SIG-M5 treated with dmso at 0.1 percent for 504 hours (cell line): ENCODE data around the gene CPEB3.
A peak's percentile ranks its signal among the peaks of the same experiment; 100 is the strongest.
"Not testable (repeated sequence)": the region's sequence is repeated elsewhere in the genome, so short reads cannot be mapped to it uniquely, and the experiment has no call there.

Experiments used
- DNase-seq: peaks from one replicate; lab custom pipeline; 2025; ENCODE audit not compliant: unreplicated experiment; lab: John Stamatoyannopoulos, UW

CPEB3 gene

DNA sequence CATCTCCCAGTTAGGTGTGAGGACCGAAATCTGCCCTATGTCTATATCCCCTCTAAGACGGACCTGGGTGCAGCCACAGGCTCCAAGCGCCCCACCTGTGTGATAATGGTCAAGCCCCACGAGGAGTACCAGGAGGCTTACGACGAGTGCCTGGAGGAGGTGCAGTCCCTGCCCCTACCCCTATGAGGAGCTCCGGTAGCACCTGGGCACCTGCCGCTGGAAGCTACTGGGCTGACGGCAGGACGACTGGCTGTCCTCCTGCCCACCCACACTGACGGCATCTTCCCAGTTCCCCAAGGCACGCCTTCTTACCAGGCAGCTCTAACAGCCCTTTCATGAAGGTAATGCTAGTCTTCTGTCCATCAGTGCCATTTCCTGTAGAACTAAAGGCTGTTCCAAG, 74.3 kb downstream of the CPEB3 start:
- not testable (repeated sequence) for DNase-seq

DNA sequence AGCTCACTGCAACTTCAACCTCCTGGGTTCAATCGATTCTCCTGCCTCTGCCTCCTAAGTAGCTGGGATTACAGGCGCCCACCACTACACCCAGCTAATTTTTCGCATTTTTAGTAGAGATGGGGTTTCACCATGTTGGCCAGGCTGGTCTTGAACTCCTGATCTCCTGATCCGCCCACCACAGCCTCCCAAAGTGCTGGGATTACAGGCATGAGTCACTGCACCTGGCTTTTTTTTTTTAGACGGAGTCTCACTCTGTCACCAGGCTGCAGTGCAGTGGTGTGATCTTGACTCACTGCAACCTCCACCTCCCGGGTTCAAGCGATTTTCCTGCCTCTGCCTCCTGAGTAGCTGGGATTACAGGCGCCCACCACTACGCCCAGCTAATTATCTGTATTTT, 75.7 kb downstream of the CPEB3 start:
- not testable (repeated sequence) for DNase-seq

- no peak for DNase-seq
These were observed 77.8 kb downstream of the CPEB3 start for GRCh38 chr10:92213049-92213448.

DNA sequence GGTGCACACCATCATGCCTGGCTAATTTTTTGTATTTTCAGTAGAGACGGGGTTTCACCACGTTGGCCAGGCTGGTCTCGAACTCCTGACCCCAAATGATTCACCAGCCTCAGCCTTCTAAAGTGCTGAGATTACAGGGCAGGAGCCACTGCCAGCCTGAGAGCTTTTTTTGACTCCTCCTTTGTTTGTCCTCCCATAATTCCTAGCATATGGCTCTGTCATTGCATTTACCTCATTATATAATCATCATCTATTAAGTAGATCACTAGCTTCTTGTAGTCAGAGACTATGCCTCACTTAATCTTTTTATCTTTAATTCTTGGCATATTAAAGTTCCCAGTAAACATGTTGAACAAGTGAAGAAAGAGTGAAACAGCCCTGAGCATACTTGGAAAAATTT, 82.1 kb downstream of the CPEB3 start:
- DNase-seq = no peak

- DNase-seq = peak; percentile 15
These were observed 82.6 kb downstream of the CPEB3 start for GRCh38 chr10:92208157-92208720.

DNA sequence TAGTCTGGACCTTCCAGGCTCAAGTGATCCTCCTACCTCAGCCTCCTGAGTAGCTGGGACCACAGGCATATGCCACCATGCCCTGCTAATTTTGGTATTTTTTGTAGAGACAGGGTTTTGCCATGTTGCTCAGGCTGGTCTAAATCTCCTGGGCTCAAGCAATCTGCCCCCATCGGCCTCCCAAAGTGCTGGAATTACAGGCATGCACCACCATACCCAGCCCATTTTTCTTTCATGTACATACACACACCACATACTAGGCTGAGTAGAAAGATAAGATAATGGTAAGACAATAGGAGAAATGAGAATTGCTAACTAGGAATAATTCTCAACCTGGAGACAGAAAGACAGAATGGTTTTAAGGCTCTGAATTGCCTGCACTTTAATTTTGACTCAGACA, 83.8 kb downstream of the CPEB3 start:
- DNase-seq = no peak

DNA sequence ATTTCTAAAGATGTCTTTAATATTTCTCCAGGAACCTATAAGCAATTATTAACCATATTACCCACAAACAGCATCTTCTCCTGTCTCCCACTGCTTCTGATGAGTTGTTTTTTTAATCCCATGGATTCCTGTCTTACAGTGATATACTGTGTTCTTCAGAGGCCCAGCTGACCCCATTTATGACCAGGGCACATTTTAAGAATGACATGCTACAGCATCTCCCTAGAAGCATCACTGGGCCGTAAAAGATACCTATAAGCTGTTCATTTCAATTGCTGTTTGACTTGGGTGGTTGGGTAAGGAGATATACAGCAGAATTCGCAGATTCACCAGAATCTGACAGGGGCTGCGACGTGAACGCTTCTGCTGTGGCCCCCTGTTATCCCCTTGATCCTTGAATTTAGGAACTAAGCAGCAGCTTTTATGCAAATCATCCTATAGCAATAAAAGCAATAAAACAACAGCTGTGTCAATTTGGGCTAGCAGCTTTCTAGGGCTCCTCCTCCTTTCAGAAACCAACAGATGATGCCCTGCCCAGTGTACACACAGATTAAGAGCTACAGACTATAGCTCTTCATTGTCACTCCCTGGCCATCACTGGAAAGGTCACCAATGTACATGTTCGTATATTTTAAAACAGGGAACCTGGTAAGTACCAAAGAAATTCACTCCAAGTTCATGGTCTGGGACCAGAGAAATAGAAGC, 86.8 kb downstream of the CPEB3 start:
- no peak for DNase-seq

GRCh38 chr10:92202536-92202935, 88.3 kb downstream of the CPEB3 start:
- no peak for DNase-seq

- no peak for DNase-seq
These were observed 90.3 kb downstream of the CPEB3 start for GRCh38 chr10:92200564-92200963.

- DNase-seq = no peak
These were observed 103.8 kb downstream of the CPEB3 start for GRCh38 chr10:92187101-92187500.

- no peak for DNase-seq
These were observed 105.9 kb downstream of the CPEB3 start for GRCh38 chr10:92184977-92185376.

GRCh38 chr10:92183199-92183598, 107.7 kb downstream of the CPEB3 start:
- no peak for DNase-seq

DNA sequence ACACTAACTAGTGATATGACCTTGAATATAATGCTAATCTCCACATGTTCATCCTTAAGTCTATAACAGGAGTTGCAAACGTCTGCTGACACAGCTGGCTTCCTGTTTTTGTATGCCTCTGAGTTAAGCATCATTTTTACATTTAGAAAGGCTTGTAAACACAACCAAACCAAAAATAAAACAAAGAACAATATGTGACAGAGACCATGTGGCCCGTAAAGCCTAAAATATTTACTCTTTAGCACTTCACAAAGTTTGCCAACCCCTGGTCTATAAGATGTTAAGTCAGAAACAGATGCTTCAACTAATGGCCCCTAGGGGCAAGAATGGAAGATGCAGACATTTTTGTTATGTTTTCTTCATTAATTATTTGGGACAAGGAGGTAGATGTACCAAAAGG, 109.3 kb downstream of the CPEB3 start:
- DNase-seq = no peak

DNA sequence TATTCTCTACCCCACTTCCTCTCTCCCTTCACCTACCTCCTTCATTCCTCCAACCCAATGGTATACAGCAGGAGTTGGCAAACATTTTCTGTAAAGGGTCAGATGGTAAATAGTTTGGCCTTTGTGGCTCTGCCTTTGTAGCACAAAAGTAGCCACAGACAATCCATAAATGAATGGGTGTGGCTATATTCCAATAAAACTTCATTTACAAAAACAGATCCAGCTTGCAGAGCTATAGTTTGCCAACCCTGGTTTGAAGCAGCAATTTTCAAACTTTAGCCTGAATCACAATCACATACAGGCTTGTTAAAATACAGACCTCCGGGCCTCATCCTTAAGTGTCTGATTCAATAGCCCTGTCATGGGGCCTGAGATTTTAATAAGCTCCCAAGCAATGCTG, 110.5 kb downstream of the CPEB3 start:
- DNase-seq = no peak

GRCh38 chr10:92177546-92177945, 113.3 kb downstream of the CPEB3 start:
- no peak for DNase-seq

GRCh38 chr10:92175164-92175563, 115.7 kb downstream of the CPEB3 start:
- DNase-seq = no peak

DNA sequence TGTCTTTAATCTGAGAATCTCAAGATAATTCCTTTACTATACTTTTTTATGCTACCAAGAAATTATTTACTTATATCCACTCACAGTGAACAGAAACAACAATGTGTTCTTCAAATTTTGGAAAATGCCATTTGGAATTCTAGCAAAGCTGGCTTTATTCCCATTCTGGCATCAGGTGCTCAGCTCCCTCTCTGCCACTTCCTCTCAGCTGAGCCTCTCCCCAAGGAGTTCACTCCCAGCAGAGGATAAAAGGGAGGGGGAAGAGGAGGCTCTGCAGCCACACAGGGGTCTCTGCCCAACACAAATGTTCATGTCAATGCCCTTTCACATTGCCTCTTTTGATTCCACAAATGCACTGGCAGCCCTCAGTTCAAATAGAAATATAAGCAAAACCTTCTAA, 116.9 kb downstream of the CPEB3 start:
- no peak for DNase-seq

DNA sequence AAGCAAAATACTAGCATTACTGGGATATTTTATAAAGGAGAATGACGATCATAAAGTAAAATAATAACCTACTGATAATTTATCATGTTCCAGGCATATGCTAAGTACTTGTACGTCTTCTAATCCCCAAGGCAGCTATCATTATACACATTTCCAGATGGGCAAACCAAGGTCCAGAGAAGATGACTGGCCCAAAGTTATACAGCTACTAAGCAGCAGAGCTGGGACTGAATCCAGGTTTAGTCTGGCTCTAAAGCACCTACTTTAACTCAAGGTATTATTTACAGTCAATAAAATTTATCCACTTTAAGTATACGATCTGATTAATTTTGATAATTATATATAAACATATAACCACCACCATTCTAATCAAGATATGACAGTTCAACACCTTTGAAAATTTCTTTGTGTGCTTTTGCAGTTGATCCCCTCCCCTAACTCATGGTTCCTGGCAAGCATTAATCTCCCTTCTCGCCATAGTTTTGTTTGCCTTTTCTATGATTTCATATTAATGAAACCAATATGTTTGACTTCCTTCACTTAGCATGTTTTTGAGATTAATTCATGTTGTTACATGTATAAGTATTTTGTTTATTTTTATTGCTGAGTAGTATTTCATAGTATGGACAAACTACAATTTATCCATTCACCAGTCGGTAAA, 126.7 kb downstream of the CPEB3 start:
- no peak for DNase-seq

GRCh38 chr10:92162541-92162940, 128.3 kb downstream of the CPEB3 start:
- DNase-seq = no peak

- no peak for DNase-seq
These were observed 133.8 kb downstream of the CPEB3 start for GRCh38 chr10:92156874-92157773.

DNA sequence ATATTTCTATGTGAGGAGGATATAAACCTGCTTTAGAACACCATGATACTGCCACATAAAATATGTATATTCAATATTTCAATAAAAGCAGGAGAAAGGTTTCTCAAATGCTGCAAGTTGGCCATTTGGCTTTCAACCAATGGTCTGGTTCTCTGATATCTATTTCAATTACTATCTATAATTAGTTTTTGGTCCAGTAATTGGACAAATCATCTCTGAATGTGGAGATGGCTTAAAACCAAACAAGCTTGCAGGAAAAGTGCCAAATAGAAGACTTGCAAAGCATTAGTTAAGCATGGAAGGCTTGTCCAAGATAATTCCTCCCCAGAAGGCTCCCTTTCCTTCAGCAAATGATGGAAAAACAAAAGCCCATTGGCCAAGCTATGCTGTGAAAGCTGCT, 140.1 kb downstream of the CPEB3 start:
- no peak for DNase-seq

- DNase-seq = no peak
These were observed 141.6 kb downstream of the CPEB3 start for GRCh38 chr10:92149261-92149660.
